Peyer's patch (tissue), 4 donors: ENCODE results near the gene RGS12. TPM values are rescaled to one million over a fixed set of nuclear protein-coding genes. Genes with fewer than 3 reads are reported as not detected.

Source experiments
- DNase-seq, 3 donors: peaks; one replicate each; pipeline ENCODE4 v3.0.0-alpha.2; 2017 to 2019
- H3K27ac ChIP-seq, 4 donors: fragments of 200-600 bp; sonication (generic); one replicate each; pipeline ENCODE4 v1.5.1; 2016 to 2019
- H3K27me3 ChIP-seq, 2 donors: fragments of 200-600 bp; sonication (generic); one replicate each; pipeline ENCODE4 v1.5.1; 2019
- H3K36me3 ChIP-seq, 3 donors: fragments of 200-600 bp; sonication (generic); one replicate each; pipeline ENCODE4 v1.5.1; 2016 to 2019
- H3K4me1 ChIP-seq, 4 donors: fragments of 200-600 bp; sonication (generic); one replicate each; pipeline ENCODE4 v1.5.1; 2016 to 2019
- H3K4me3 ChIP-seq, 4 donors: fragments of 200-600 bp; sonication (generic); 1 replicate in 3 of 4; 2 replicates in 1 of 4; pipeline ENCODE4 v1.5.1; 2016 to 2019; ENCODE audit warnings: mild to moderate bottlenecking in 1 of 4
- H3K9me3 ChIP-seq, 4 donors: fragments of 200-600 bp; sonication (generic); one replicate each; pipeline ENCODE4 v1.5.1; 2016 to 2019; ENCODE audit warnings: mild to moderate bottlenecking in 1 of 4
- POLR2A ChIP-seq, 2 donors: fragments of 450-650 bp; IDR thresholded peaks; one replicate each; pipeline ENCODE4 v1.5.1; 2017; ENCODE audit warnings: antibody characterized with exemption in 2 of 2, mild to moderate bottlenecking in 2 of 2, moderate library complexity in 2 of 2
- total RNA-seq, 4 donors: library from RNA; depleted of rRNA; stranded (reverse); fragments of >200 nt; gene quantifications; one replicate each; pipeline ENCODE4 v1.1.0, GENCODE V29; 2016
- TF ChIP-seq, protein P1 (sequence below), 6 experiments: fragments of 450-650 bp in 4 of 6; fragments of 200-600 bp in 2 of 6; sonication (generic) in 1 of 6; IDR thresholded peaks; one replicate each; pipeline ENCODE4 v1.5.1; 2017 to 2019; ENCODE audit warnings: antibody characterized with exemption in 6 of 6, mild to moderate bottlenecking in 3 of 6, moderate library complexity in 1 of 6

The RGS12 gene
- total RNA-seq, 4 donors from 2014 or later, result 24.3 to 36.5 (median 35.3) TPM

DNA sequence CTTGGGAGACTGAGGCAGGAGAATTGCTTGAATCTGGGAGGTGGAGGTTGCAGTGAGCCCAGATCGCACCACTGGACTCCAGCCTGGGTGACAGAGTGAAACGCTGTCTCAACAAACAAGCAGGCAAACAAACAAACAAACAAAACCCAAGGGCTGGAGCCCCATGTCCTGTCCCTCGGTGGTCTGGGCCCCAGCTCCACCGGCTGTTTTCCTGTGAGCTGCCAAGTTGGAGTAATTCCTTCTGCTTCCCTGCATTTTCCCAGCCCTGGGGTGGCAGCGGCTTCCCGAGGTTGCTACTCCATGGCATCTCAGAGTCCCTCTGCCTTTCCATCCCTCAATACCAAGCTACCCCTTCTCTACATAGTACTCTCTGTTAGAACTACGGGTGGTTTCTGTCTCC is 43.2 kb downstream of the RGS12 start:
- no peak overlapping the region for H3K4me3 ChIP-seq
- no peaks in the 10 kb centered on the region for H3K27me3 ChIP-seq
- H3K9me3 ChIP-seq, result no peaks in the 10 kb centered on the region
- H3K4me1 ChIP-seq, result no peaks in the 10 kb centered on the region
- TF ChIP-seq POLR2A (IDR thresholded peaks at IDR 0.05), result no peak
- TF ChIP-seq, protein P1, sequence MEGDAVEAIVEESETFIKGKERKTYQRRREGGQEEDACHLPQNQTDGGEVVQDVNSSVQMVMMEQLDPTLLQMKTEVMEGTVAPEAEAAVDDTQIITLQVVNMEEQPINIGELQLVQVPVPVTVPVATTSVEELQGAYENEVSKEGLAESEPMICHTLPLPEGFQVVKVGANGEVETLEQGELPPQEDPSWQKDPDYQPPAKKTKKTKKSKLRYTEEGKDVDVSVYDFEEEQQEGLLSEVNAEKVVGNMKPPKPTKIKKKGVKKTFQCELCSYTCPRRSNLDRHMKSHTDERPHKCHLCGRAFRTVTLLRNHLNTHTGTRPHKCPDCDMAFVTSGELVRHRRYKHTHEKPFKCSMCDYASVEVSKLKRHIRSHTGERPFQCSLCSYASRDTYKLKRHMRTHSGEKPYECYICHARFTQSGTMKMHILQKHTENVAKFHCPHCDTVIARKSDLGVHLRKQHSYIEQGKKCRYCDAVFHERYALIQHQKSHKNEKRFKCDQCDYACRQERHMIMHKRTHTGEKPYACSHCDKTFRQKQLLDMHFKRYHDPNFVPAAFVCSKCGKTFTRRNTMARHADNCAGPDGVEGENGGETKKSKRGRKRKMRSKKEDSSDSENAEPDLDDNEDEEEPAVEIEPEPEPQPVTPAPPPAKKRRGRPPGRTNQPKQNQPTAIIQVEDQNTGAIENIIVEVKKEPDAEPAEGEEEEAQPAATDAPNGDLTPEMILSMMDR (IDR thresholded peaks at IDR 0.05), result no peak
- no peaks in the 10 kb centered on the region for H3K36me3 ChIP-seq
- DNase-seq, result no peak
- no peak overlapping the region for H3K27ac ChIP-seq

DNA sequence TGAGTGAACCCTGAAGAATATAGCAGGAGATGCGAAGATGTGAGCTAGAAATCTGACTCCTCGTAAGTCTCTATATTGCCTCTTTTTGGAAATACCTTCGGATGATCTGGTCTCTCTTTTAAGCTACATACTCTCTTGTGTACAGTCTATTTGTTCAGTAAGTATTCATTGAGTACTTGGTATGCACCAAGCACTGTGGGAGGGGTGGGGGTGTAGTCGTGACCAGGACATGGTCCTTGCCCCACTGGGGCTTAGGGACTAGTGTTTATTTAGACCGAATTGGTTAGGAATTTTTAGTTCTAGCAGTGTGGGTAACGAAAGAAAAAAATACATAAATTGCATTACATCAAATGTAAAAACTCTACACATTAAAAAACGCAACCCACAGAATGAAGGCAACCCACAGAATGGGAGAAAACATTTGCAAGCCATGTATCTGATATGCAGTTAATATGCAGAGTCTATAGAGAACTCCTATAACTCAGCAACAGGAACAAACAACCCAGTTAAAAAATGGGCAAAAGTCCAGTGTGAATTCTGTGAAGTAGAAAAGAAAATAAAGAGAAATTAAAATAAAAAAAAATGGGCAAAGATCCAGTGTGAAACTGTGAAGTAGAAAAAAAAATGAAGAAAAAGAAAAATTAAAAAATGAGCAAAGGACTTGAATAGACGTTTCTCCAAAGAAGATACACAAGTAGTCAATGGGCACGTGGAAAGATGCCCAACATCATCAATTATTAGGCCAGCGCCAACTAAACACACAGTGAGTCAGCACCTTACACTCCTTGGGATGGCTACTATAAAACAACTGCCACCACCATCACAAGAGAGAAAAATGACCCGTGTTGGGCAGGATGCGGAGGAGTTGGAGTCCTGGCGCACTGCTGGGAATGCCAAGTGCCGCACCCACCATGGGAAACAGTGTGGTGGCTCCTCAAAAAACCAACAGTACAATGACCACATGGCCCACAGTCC is 43.8 kb downstream of the RGS12 start:
- no peak for DNase-seq
- H3K27me3 ChIP-seq, result no peaks in the 10 kb centered on the region
- no peaks in the 10 kb centered on the region for H3K9me3 ChIP-seq

DNA sequence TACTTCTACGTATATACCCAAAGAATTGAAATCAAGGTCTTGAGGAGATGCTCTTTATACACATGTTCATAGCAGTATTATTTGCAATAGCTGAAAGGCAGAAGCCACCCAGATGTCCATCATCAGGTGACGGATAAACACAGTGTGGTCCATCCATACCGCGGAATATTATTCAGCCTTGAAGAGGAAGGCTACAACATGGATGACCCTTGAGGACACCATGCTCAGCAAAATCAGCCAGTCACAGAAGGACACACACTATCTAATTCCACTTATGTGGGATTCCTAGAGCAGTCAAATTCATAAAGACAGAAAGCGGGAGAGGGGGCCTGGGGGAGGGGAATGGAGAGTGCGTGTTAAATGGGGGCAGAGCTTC is 44.5 kb downstream of the RGS12 start:
- Histone ChIP-seq H3K9me3 (no peaks in the 10 kb centered on the region), H3K4me1 (no peaks in the 10 kb centered on the region), H3K27ac (no peak overlapping the region), H3K27me3 (no peaks in the 10 kb centered on the region), H3K36me3 (no peaks in the 10 kb centered on the region), H3K4me3 (no peak overlapping the region)
- no peak for TF ChIP-seq POLR2A (IDR thresholded peaks at IDR 0.05)
- TF ChIP-seq, protein P1 (IDR thresholded peaks at IDR 0.05), result no peak
- no peak for DNase-seq

More for the DNA sequence above, 43.8 kb downstream of the RGS12 start:
- H3K4me1 ChIP-seq, result no peaks in the 10 kb centered on the region
- H3K4me3 ChIP-seq, result no peak overlapping the region
- no peaks in the 10 kb centered on the region for H3K36me3 ChIP-seq
- TF ChIP-seq, protein P1 (IDR thresholded peaks at IDR 0.05), result no peak
- TF ChIP-seq POLR2A (IDR thresholded peaks at IDR 0.05), result no peak
- no peak overlapping the region for H3K27ac ChIP-seq

DNA sequence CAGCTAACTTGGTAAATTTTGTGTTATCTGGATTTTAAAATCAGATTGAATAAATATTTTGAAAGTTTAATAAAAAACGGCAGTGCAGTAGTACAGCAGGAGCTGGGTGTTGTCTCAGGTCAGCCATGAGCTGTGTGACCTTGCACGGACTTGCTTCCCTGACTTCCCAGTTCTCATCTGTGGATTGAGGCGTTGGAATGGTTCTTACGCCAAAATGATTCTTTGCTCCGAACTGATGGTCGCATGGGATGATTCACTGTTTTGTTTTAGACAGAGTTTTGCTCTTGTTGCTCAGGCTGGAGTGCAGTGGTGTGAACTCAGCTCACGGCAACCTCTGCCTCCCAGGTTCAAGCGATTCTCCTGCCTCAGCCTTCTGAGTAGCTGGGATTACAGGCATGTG is 45.0 kb downstream of the RGS12 start:
- no peak overlapping the region for H3K27ac ChIP-seq
- no peaks in the 10 kb centered on the region for H3K4me1 ChIP-seq
- no peak for DNase-seq
- TF ChIP-seq POLR2A (IDR thresholded peaks at IDR 0.05), result no peak
- TF ChIP-seq, protein P1 (IDR thresholded peaks at IDR 0.05), result no peak
- H3K36me3 ChIP-seq, result no peaks in the 10 kb centered on the region
- no peaks in the 10 kb centered on the region for H3K27me3 ChIP-seq
- no peaks in the 10 kb centered on the region for H3K9me3 ChIP-seq
- no peak overlapping the region for H3K4me3 ChIP-seq

DNA sequence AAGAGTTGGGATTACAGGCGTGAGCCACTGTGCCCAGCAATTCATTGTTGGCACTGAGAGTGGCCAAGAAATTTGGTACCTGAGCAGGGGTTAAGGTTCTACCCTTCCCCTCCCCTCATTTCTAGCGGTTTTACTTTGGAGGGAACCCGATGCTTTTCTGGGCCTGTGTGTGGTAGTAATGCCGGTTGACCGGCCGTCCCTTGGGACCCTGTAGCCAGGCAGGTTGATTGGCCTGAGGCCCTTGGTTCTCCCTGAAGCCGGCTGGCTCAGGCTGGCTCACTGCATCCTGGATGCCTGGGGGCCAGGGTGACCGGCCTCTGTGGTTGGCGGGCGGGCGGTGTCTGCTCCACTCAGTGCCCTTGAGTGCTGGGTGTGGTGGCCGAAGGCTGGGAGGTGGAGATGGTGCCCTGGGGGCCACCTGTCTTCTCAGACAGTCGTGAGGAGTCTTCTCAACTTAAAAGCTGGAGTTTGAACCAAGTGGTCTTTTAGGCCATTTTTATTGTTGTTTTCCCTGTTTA is 45.6 kb downstream of the RGS12 start:
- H3K4me3 ChIP-seq, result no peak overlapping the region
- no peaks in the 10 kb centered on the region for H3K9me3 ChIP-seq
- no peak overlapping the region for H3K27ac ChIP-seq
- no peak for TF ChIP-seq POLR2A (IDR thresholded peaks at IDR 0.05)
- TF ChIP-seq, protein P1 (IDR thresholded peaks at IDR 0.05), result no peak
- no peaks in the 10 kb centered on the region for H3K4me1 ChIP-seq
- H3K36me3 ChIP-seq, result peaks cover 0 to under 1% (median 0%) of the 10 kb centered on the region in 3 donors
- no peak for DNase-seq
- H3K27me3 ChIP-seq, result no peaks in the 10 kb centered on the region
